ENCODE measurements around the gene METAP1D.

Gene METAP1D

GRCh38 chr2:172082105-172082943 is 82.6 kb downstream of the METAP1D start:
- no peak for DNase-seq

- DNase-seq = no peak
Observed at GRCh38 chr2:172082944-172083627, 83.3 kb downstream of the METAP1D start.

- no peak for DNase-seq
Observed at GRCh38 chr2:172083628-172084394, 84.1 kb downstream of the METAP1D start.

GRCh38 chr2:172084395-172084644 is 84.6 kb downstream of the METAP1D start:
- DNase-seq = no peak

GRCh38 chr2:172084645-172085459 is 85.1 kb downstream of the METAP1D start:
- peak in 1 of 4 experiments; percentile 16 for DNase-seq

GRCh38 chr2:172085460-172086159 is 85.9 kb downstream of the METAP1D start, which contains the start of gene DLX1:
Gene DLX1, plus strand, starts transcription at chr2:172085507. Its CDS starts 171 bp downstream, at chr2:172085678.
- no peak for DNase-seq

GRCh38 chr2:172086241-172087206 is 86.8 kb downstream of the METAP1D start:
- peak in 3 of 4 experiments; percentile 11 to 29 (median 18) for DNase-seq

GRCh38 chr2:172087207-172087779 is 87.5 kb downstream of the METAP1D start:
- DNase-seq = no peak

GRCh38 chr2:172087780-172088244 is 88.1 kb downstream of the METAP1D start:
- no peak for DNase-seq

GRCh38 chr2:172088245-172089004 is 88.7 kb downstream of the METAP1D start:
- no peak for DNase-seq

GRCh38 chr2:172089005-172089504 is 89.3 kb downstream of the METAP1D start:
- DNase-seq = no peak

- no peak for DNase-seq
Observed at GRCh38 chr2:172089633-172090032, 89.9 kb downstream of the METAP1D start.

- no peak for DNase-seq
Observed at GRCh38 chr2:172090044-172090961, 90.5 kb downstream of the METAP1D start.

GRCh38 chr2:172091000-172091641 is 91.4 kb downstream of the METAP1D start:
- DNase-seq = no peak

- DNase-seq = no peak
Observed at GRCh38 chr2:172091761-172092566, 92.2 kb downstream of the METAP1D start.

GRCh38 chr2:172092716-172093415 is 93.1 kb downstream of the METAP1D start:
- no peak for DNase-seq
